Measurements from ENCODE around the gene KANK4.

The KANK4 gene

GRCh38 chr1:62304975-62305374 lies 14.3 kb downstream of the KANK4 start:
- DNase-seq (ENCODE audit: low read depth in 2 of 2): no peak

- DNase-seq (ENCODE audit: low read depth in 2 of 2): no peak
These were observed 14.7 kb downstream of the KANK4 start for GRCh38 chr1:62304515-62304914.

GRCh38 chr1:62301726-62302390 lies 17.4 kb downstream of the KANK4 start:
- no peak for DNase-seq (ENCODE audit: low read depth in 2 of 2)

- DNase-seq (ENCODE audit: low read depth in 2 of 2): no peak
These were observed 19.6 kb downstream of the KANK4 start for GRCh38 chr1:62299426-62300200.

GRCh38 chr1:62295921-62296491 lies 23.2 kb downstream of the KANK4 start:
- DNase-seq (ENCODE audit: low read depth in 2 of 2): no peak

- no peak for DNase-seq (ENCODE audit: low read depth in 2 of 2)
These were observed 25.0 kb downstream of the KANK4 start for GRCh38 chr1:62294261-62294660.

- DNase-seq (ENCODE audit: low read depth in 2 of 2): no peak
These were observed 30.6 kb downstream of the KANK4 start for GRCh38 chr1:62288662-62289061.

GRCh38 chr1:62288224-62288623 lies 31.0 kb downstream of the KANK4 start:
- DNase-seq (ENCODE audit: low read depth in 2 of 2): no peak

GRCh38 chr1:62286786-62287224 lies 32.4 kb downstream of the KANK4 start:
- no peak for DNase-seq (ENCODE audit: low read depth in 2 of 2)

- DNase-seq (ENCODE audit: low read depth in 2 of 2): no peak
These were observed 33.0 kb downstream of the KANK4 start for GRCh38 chr1:62285984-62286785.

GRCh38 chr1:62285440-62285839 lies 33.8 kb downstream of the KANK4 start:
- DNase-seq (ENCODE audit: low read depth in 2 of 2): no peak

- no peak for DNase-seq (ENCODE audit: low read depth in 2 of 2)
These were observed 35.2 kb downstream of the KANK4 start for GRCh38 chr1:62283986-62284385.

GRCh38 chr1:62282909-62283755 lies 36.1 kb downstream of the KANK4 start:
- no peak for DNase-seq (ENCODE audit: low read depth in 2 of 2)

GRCh38 chr1:62281922-62282555 lies 37.2 kb downstream of the KANK4 start:
- DNase-seq (ENCODE audit: low read depth in 2 of 2): no peak

GRCh38 chr1:62280960-62281465 lies 38.2 kb downstream of the KANK4 start:
- no peak for DNase-seq (ENCODE audit: low read depth in 2 of 2)

- no peak for DNase-seq (ENCODE audit: low read depth in 2 of 2)
These were observed 39.1 kb downstream of the KANK4 start for GRCh38 chr1:62280150-62280549.

GRCh38 chr1:62276791-62277190 lies 42.4 kb downstream of the KANK4 start:
- DNase-seq (ENCODE audit: low read depth in 2 of 2): no peak

- DNase-seq (ENCODE audit: low read depth in 2 of 2): no peak
These were observed 44.4 kb downstream of the KANK4 start for GRCh38 chr1:62274496-62275485.

GRCh38 chr1:62273953-62274352 lies 45.3 kb downstream of the KANK4 start:
- no peak for DNase-seq (ENCODE audit: low read depth in 2 of 2)

All from stimulated activated CD8-positive, alpha-beta memory T cell treated with anti-CD3 and anti-CD28 coated beads, Interleukin-15, amount 100 ng/mL, for 4 hours (primary cell).